SK-N-SH (cell line): Measurements from ENCODE around the gene PTH2. TPM values are rescaled to one million over a fixed set of nuclear protein-coding genes. Genes with fewer than 3 reads are reported as not detected.

Experiments used
- CTCF ChIA-PET: fragments of 300-600, 350-600 bp; formaldehyde crosslinking; extraction: SDS; loops from one replicate; lab custom pipeline; 2021; lab: Yijun Ruan, JAX
- POLR2A ChIA-PET: fragments of 350-600 bp; sonication (Branson Sonifier 250); formaldehyde crosslinking; extraction: SDS; loops from one replicate; lab custom pipeline; 2020; ENCODE audit warnings: antibody characterized with exemption, inconsistent platforms; lab: Yijun Ruan, JAX
- DNase-seq: peaks from one replicate; pipeline ENCODE4 v3.0.0; 2012
- H2AFZ ChIP-seq: fragments of 200-600 bp; sonication (generic); 2 replicates; pipeline ENCODE4 v1.8.1; 2016; ENCODE audit warnings: antibody characterized with exemption, mild to moderate bottlenecking, low read depth
- H3F3A ChIP-seq: fragments of 200-600 bp; sonication (generic); replicated peaks from 2 replicates; pipeline ENCODE3; 2016; ENCODE audit warnings: antibody characterized with exemption, mild to moderate bottlenecking; ENCODE audit not compliant: insufficient read depth
- H3K27ac ChIP-seq, 2 experiments: fragments of 200-500 bp in 1 of 2; fragments of 200-600 bp in 1 of 2; sonication (Bioruptor generic) in 1 of 2; sonication (generic), shearing (Covaris generic) in 1 of 2; 2 replicates each; pipeline versions ENCODE4 v1.5.1 to v1.6.1; 2014 to 2016; ENCODE audit warnings: low read depth in 2 of 2, inconsistent platforms in 1 of 2, low read length in 1 of 2, mild to moderate bottlenecking in 1 of 2, mixed read lengths in 1 of 2
- H3K27me3 ChIP-seq: fragments of 200-600 bp; sonication (generic), shearing (Covaris generic); 2 replicates; pipeline ENCODE4 v1.6.1; 2016; ENCODE audit warnings: mixed run types; ENCODE audit not compliant: insufficient read depth
- H3K36me3 ChIP-seq, 2 experiments: fragments of 200-500 bp in 1 of 2; fragments of 200-600 bp in 1 of 2; sonication (Bioruptor generic) in 1 of 2; sonication (generic) in 1 of 2; replicated peaks in 1 of 2; 2 replicates each; pipeline versions ENCODE3 to v1.5.1; 2014 to 2016; ENCODE audit warnings: low read length in 1 of 2, mild to moderate bottlenecking in 1 of 2; ENCODE audit not compliant: insufficient read depth in 2 of 2, control insufficient read depth in 1 of 2
- H3K4me1 ChIP-seq, 2 experiments: fragments of 200-500 bp in 1 of 2; fragments of 200-600 bp in 1 of 2; sonication (Bioruptor generic) in 1 of 2; sonication (generic), shearing (Covaris generic) in 1 of 2; 2 replicates each; pipeline versions ENCODE4 v1.5.1 to v1.6.1; 2014 to 2016; ENCODE audit warnings: low read depth in 1 of 2, low read length in 1 of 2, mixed run types in 1 of 2; ENCODE audit not compliant: insufficient read depth in 2 of 2, control insufficient read depth in 1 of 2
- H3K4me2 ChIP-seq: fragments of 200-600 bp; sonication (generic), shearing (Covaris generic); 2 replicates; pipeline ENCODE4 v1.6.1; 2017; ENCODE audit warnings: mixed run types
- H3K4me3 ChIP-seq, 2 experiments: fragments of 200-500 bp in 1 of 2; fragments of 200-600 bp in 1 of 2; sonication (Bioruptor generic) in 1 of 2; sonication (generic), shearing (Covaris generic) in 1 of 2; 2 replicates each; pipeline versions ENCODE4 v1.5.1 to v1.8.1; 2014 to 2016; ENCODE audit warnings: low read depth in 2 of 2, inconsistent platforms in 1 of 2, low read length in 1 of 2, mild to moderate bottlenecking in 1 of 2, mixed read lengths in 1 of 2, moderate library complexity in 1 of 2
- H3K79me2 ChIP-seq: fragments of 200-600 bp; sonication (generic); 2 replicates; pipeline ENCODE4 v1.8.1; 2017; ENCODE audit warnings: mild to moderate bottlenecking; ENCODE audit not compliant: insufficient read depth
- H3K9ac ChIP-seq: fragments of 200-600 bp; sonication (generic); 2 replicates; pipeline ENCODE4 v1.6.1; 2017; ENCODE audit warnings: mixed run types
- H3K9me2 ChIP-seq: fragments of 200-600 bp; sonication (generic); 2 replicates; pipeline ENCODE4 v1.6.1; 2017; ENCODE audit warnings: mixed run types
- H3K9me3 ChIP-seq: fragments of 200-600 bp; sonication (generic); 2 replicates; pipeline ENCODE4 v1.6.1; 2017; ENCODE audit warnings: mixed run types, mild to moderate bottlenecking, moderate library complexity
- H4K20me1 ChIP-seq: fragments of 200-600 bp; sonication (generic); 2 replicates; pipeline ENCODE4 v1.6.1; 2017; ENCODE audit warnings: mild to moderate bottlenecking, mixed run types; ENCODE audit not compliant: insufficient read depth
- EZH2phosphoT487 ChIP-seq: fragments of 200-600 bp; sonication (generic); IDR thresholded peaks from 2 replicates; pipeline ENCODE4 v1.6.1; 2017; ENCODE audit warnings: low read depth, mixed run types, mild to moderate bottlenecking, antibody characterized with exemption, moderate library complexity, borderline replicate concordance
- FOSL2 ChIP-seq: IDR thresholded peaks from 2 replicates; pipeline ENCODE4 v1.4.0; 2012; ENCODE audit warnings: low read depth, mild to moderate bottlenecking, moderate library complexity, borderline replicate concordance
- MXI1 ChIP-seq: IDR thresholded peaks from 2 replicates; pipeline ENCODE4 v1.6.1; 2012; ENCODE audit warnings: mild to moderate bottlenecking, low read depth, low read length, improper control_type of control experiment
- RAD21 ChIP-seq: IDR thresholded peaks from 2 replicates; pipeline ENCODE4 v1.6.1; 2012; ENCODE audit warnings: mild to moderate bottlenecking, low read length
- TEAD4 ChIP-seq: IDR thresholded peaks from 2 replicates; pipeline ENCODE4 v1.4.0; 2012; ENCODE audit warnings: mild to moderate bottlenecking, borderline replicate concordance; ENCODE audit not compliant: insufficient read depth
- WGBS: methylation state at CpG from one replicate; pipeline ENCODE4 v1.1.6; 2017; ENCODE audit warnings: low lambda C conversion rate; 5-methylcytosine and 5-hydroxymethylcytosine counted together
- polyA plus RNA-seq, 3 experiments: library from polyadenylated mRNA; depleted of rRNA; stranded (reverse); fragments of >200 nt; gene quantifications; 2 replicates each; pipeline ENCODE4 v1.2.3, GENCODE V29; 2012
- TF ChIP-seq, protein P1 (sequence below): IDR thresholded peaks from 2 replicates; pipeline ENCODE4 v1.4.0; 2012; ENCODE audit warnings: low read depth

The PTH2 gene
- polyA plus RNA-seq, 1 of the 3 experiments (the other 2 are of a cell fraction): not detected

DNA sequence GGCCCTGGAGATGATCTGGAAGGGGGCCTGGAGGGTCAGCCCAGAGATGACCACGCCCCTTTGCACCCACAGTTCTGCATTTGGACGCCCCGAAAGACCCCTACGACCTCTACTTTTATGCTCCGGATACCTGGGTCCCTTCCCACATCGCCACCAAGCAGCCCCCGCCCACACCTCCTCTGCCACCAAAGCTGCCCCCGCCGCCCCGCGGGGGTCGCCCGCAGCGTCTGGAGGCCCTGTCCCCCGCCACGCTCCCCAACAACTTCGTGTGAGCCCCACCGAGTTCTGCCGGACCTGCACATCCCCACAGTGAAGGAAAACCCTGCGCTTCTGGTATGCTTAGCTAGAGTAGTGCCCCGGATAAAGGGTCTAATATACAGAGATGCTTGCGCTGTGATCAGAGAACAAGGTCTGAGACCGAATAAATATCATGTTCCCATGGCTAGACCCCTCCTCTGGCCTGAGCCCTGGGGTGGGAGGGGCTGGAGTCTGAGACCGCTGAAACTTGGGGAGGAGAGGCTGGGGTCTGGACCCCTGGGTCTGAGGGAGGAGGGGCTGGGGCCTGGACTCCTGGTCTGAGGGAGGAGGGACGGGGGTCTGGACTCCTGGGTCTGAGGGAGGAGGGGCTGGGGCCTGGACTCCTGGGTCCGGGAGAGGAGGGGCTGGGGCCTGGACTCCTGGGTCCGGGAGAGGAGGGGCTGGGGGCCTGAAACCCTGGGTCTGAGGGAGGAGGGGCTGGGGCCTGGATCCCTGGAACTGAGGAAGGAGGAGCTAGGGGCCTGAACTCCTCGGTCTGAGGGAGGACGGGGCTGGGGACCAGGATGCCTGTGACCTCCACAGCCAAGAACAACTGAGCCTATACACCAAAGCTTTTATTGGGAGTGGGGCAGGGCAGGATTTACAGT, 5.6 kb upstream of the PTH2 start:
- POLR2A ChIA-PET: no interaction called here
- 35% methylated on average over 23 of the region's 29 CpGs for WGBS
- peak overlapping the region; percentile 66 for H3K4me2 ChIP-seq

DNA sequence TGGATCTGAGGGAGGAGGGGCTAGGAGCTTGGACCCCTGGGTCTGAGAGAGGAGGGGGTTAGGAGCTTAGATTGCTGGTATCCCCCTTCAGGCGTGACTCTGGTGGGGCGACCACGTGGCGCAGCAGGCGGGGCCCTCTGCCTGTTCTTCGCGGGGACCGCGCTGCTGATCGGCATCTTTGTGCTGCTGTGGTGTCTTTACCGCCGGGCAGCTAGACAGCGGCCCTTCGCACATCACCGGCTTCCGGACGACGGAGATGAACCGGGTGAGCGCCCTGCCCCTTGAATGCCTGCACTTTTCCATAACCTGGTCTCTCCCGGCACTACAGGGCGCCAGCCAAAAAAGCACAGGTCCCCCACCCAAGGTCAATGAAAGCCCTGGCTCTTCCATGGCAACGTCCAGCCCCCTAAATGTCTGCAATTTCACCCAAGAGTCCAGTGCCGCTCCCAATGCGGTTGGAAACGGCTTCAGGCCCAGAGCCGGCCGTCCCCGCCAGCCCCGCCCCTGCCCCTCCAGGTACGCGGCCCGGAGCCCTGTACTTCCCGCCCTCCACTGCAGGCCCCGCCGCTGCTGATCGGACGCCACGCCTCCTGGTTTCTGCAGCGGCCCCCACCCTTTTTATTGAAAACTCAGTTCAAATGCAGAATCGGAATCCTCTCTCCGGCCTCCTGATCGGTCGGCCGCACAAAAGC, 4.8 kb upstream of the PTH2 start:
- H3F3A ChIP-seq: peaks cover 13% of the 10 kb centered on the region
- H2AFZ ChIP-seq: peak overlapping the region; percentile 9; the same call in 1 of the 2 replicates
- peaks cover 99% of the 10 kb centered on the region for H3K27me3 ChIP-seq
- no peak overlapping the region for H3K9ac ChIP-seq
- peak overlapping the region in 1 of 2 experiments; percentile 32; a peak in 1 of 4 replicates for H3K4me3 ChIP-seq
- 6% methylated on average over 21 of the region's 45 CpGs for WGBS
- H3K4me1 ChIP-seq: peaks cover 0 to 4% of the 10 kb centered on the region in 2 experiments; a peak in 1 of 4 replicates
- TF ChIP-seq MXI1 (peak; percentile 19; the same call in 1 of the 2 replicates), FOSL2 (no peak), EZH2phosphoT487 (peak; percentile 91; the same call in 1 of the 2 replicates)
- H3K9me3 ChIP-seq: no peaks in the 10 kb centered on the region
- no peaks in the 10 kb centered on the region for H3K9me2 ChIP-seq
- no peak overlapping the region for H3K27ac ChIP-seq
- ChIA-PET POLR2A (no interaction called here), CTCF (interaction anchor here (1.9 to 6.2 kb wide), 2 partner anchors 8 to 37 kb away, joined by 6 to 51 read pairs; no protein-coding TSS in a partner anchor)
- no peaks in the 10 kb centered on the region for H3K36me3 ChIP-seq
- peak; percentile 70 for DNase-seq
- H4K20me1 ChIP-seq: no peaks in the 10 kb centered on the region
- H3K79me2 ChIP-seq: no peaks in the 10 kb centered on the region
- peak overlapping the region; percentile 66 for H3K4me2 ChIP-seq

More for the DNA sequence above, 5.6 kb upstream of the PTH2 start:
- Histone ChIP-seq H2AFZ (0 out of 2 replicates have a peak overlapping the region, but pooled peaks have one; percentile 9), H3K9ac (no peak overlapping the region), H3K4me3 (0 out of 4 replicates have a peak overlapping the region, but pooled peaks of 1 of the 2 experiments have one; percentile 32), H3K36me3 (no peaks in the 10 kb centered on the region), H3K4me1 (peaks cover 0 to 4% of the 10 kb centered on the region in 2 experiments; a peak in 1 of 4 replicates), H3F3A (peaks cover 13% of the 10 kb centered on the region), H3K27me3 (peaks cover 99% of the 10 kb centered on the region), H3K27ac (no peak overlapping the region), H4K20me1 (no peaks in the 10 kb centered on the region), H3K79me2 (no peaks in the 10 kb centered on the region), H3K9me2 (no peaks in the 10 kb centered on the region), H3K9me3 (no peaks in the 10 kb centered on the region)
- peak; percentile 19; the same call in 1 of the 2 replicates for TF ChIP-seq EZH2phosphoT487
- TF ChIP-seq RAD21: no peak
- TF ChIP-seq TEAD4: no peak
- TF ChIP-seq, protein P1, sequence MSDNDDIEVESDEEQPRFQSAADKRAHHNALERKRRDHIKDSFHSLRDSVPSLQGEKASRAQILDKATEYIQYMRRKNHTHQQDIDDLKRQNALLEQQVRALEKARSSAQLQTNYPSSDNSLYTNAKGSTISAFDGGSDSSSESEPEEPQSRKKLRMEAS: no peak
- CTCF ChIA-PET: interaction anchor here (0.5 to 6.2 kb wide), 7 partner anchors 7 to 47 kb away, joined by 3 to 51 read pairs (median 6); no protein-coding TSS in a partner anchor
- no peak for DNase-seq
